DND-41 (cell line): ENCODE data around the gene ACSL1.

Experiments
- ATAC-seq: fragments of 200-7000 bp; cut with Tn5 transposase; 3 replicates; pipeline ENCODE4 v1.9.1; 2021; ENCODE audit warnings: low read depth; ENCODE audit not compliant: insufficient read depth
- DNase-seq: peaks from one replicate; pipeline ENCODE4 v3.0.0-alpha.2; 2020
- H2AFZ ChIP-seq: 2 replicates; pipeline ENCODE4 v1.6.0; 2012; ENCODE audit warnings: low read depth, low read length
- H3K27ac ChIP-seq: 2 replicates; pipeline ENCODE4 v1.5.1; 2012; ENCODE audit warnings: low read length, inconsistent platforms
- H3K27me3 ChIP-seq: fragments of 200-600 bp; sonication (generic); 2 replicates; pipeline ENCODE4 v1.6.0; 2012; ENCODE audit warnings: low read length, mild to moderate bottlenecking, inconsistent platforms; ENCODE audit not compliant: insufficient read depth, poor library complexity
- H3K36me3 ChIP-seq: 2 replicates; pipeline ENCODE4 v1.5.1; 2012; ENCODE audit warnings: low read length, inconsistent platforms; ENCODE audit not compliant: insufficient read depth
- H3K4me1 ChIP-seq: 2 replicates; pipeline ENCODE4 v1.5.1; 2012; ENCODE audit warnings: mild to moderate bottlenecking, low read length; ENCODE audit not compliant: insufficient read depth
- H3K4me2 ChIP-seq: 2 replicates; pipeline ENCODE4 v1.6.0; 2012; ENCODE audit warnings: mild to moderate bottlenecking, moderate library complexity, low read length, inconsistent platforms; ENCODE audit not compliant: insufficient read depth
- H3K4me3 ChIP-seq, 2 experiments: fragments of 200-600 bp in 1 of 2; shearing (Covaris generic) in 1 of 2; 2 replicates each; pipeline ENCODE4 v1.5.1; 2012 to 2016; ENCODE audit warnings: inconsistent platforms in 2 of 2, low read length in 2 of 2, mild to moderate bottlenecking in 2 of 2, low read depth in 1 of 2, moderate library complexity in 1 of 2
- H3K79me2 ChIP-seq: 2 replicates; pipeline ENCODE4 v1.6.0; 2012; ENCODE audit warnings: low read length, inconsistent platforms; ENCODE audit not compliant: insufficient read depth
- H3K9ac ChIP-seq: 2 replicates; pipeline ENCODE4 v1.6.0; 2012; ENCODE audit warnings: low read depth, mild to moderate bottlenecking, inconsistent platforms, low read length, moderate library complexity
- H3K9me3 ChIP-seq: 2 replicates; pipeline ENCODE4 v1.5.1; 2012; ENCODE audit warnings: low read length, moderate library complexity, mild to moderate bottlenecking, inconsistent platforms; ENCODE audit not compliant: insufficient read depth, severe bottlenecking
- H4K20me1 ChIP-seq: 2 replicates; pipeline ENCODE4 v1.6.0; 2012; ENCODE audit warnings: low read length; ENCODE audit not compliant: insufficient read depth
- EZH2 ChIP-seq: IDR thresholded peaks from 3 replicates; pipeline ENCODE4 v1.6.1; 2012; ENCODE audit warnings: borderline replicate concordance, low read depth, mild to moderate bottlenecking, moderate library complexity, low read length, inconsistent platforms; ENCODE audit not compliant: severe bottlenecking
- TF ChIP-seq, protein P1 (sequence below): IDR thresholded peaks from 2 replicates; pipeline ENCODE4 v1.5.1; 2012; ENCODE audit warnings: borderline replicate concordance, low read length, moderate library complexity, mild to moderate bottlenecking; ENCODE audit not compliant: poor library complexity, severe bottlenecking; ENCODE audit errors: extremely low read depth

ACSL1 gene

DNA sequence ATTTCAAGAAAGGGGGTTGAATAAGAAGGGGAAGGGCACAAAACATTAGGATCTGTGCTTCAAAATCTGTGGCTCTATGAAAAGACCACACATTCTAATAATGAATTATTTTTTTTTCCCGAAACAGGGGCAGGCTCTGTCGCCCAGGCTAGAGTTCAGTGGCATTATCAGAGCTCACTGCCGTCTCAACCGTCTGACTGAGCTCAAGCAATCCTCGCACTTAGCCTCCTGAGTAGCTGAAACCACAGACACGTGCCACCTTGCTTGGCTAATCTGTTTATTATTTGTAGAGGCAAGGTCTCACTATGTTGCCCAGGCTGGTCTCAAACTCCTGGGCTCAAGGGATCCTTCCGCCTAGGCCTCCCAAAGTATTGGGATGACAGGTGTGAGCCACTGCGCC lies 33.4 kb downstream of the ACSL1 start:
- ATAC-seq (peak; percentile 43; the same call in 2 of the 3 replicates), DNase-seq (peak; percentile 21)
- Histone ChIP-seq H3K4me1 (peaks cover 21% of the 10 kb centered on the region), H3K27ac (no peak overlapping the region), H3K4me2 (peak overlapping the region; percentile 14; the same call in 1 of the 2 replicates), H4K20me1 (peaks cover 21% of the 10 kb centered on the region), H3K79me2 (no peaks in the 10 kb centered on the region), H3K4me3 (no peak overlapping the region), H3K9me3 (peaks cover 2% of the 10 kb centered on the region), H3K27me3 (peaks cover 21% of the 10 kb centered on the region), H3K36me3 (no peaks in the 10 kb centered on the region), H3K9ac (no peak overlapping the region), H2AFZ (no peak overlapping the region)
- no peak for TF ChIP-seq EZH2
- TF ChIP-seq, protein P1, sequence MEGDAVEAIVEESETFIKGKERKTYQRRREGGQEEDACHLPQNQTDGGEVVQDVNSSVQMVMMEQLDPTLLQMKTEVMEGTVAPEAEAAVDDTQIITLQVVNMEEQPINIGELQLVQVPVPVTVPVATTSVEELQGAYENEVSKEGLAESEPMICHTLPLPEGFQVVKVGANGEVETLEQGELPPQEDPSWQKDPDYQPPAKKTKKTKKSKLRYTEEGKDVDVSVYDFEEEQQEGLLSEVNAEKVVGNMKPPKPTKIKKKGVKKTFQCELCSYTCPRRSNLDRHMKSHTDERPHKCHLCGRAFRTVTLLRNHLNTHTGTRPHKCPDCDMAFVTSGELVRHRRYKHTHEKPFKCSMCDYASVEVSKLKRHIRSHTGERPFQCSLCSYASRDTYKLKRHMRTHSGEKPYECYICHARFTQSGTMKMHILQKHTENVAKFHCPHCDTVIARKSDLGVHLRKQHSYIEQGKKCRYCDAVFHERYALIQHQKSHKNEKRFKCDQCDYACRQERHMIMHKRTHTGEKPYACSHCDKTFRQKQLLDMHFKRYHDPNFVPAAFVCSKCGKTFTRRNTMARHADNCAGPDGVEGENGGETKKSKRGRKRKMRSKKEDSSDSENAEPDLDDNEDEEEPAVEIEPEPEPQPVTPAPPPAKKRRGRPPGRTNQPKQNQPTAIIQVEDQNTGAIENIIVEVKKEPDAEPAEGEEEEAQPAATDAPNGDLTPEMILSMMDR = no peak

DNA sequence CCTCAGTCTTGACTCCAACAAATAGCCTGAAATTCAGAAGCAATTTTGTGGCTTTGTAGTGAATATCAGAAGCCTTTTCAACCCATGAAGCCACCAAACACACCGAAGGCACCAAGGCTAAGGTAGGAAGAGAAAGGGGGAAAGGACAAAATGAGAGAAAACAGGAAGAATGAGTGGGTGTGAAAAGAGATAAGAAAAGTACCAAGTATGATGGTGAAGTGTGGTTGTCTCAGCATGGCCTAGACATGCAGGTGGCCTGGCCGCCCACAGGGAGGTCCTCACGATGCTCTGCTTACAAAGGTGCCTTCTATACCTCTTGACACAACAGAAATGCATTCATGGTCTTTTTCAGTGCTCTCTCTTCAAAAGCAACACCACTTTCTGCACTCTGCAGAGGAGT lies 34.9 kb downstream of the ACSL1 start:
- ATAC-seq (no peak), DNase-seq (no peak)
- Histone ChIP-seq H3K4me3 (no peak overlapping the region), H3K27me3 (peaks cover 21% of the 10 kb centered on the region), H4K20me1 (peaks cover 21% of the 10 kb centered on the region), H3K4me2 (no peak overlapping the region), H3K79me2 (no peaks in the 10 kb centered on the region), H3K9ac (no peak overlapping the region), H2AFZ (no peak overlapping the region), H3K4me1 (peaks cover 29% of the 10 kb centered on the region), H3K36me3 (no peaks in the 10 kb centered on the region), H3K9me3 (no peaks in the 10 kb centered on the region), H3K27ac (no peak overlapping the region)
- TF ChIP-seq, protein P1 = no peak
- no peak for TF ChIP-seq EZH2

DNA sequence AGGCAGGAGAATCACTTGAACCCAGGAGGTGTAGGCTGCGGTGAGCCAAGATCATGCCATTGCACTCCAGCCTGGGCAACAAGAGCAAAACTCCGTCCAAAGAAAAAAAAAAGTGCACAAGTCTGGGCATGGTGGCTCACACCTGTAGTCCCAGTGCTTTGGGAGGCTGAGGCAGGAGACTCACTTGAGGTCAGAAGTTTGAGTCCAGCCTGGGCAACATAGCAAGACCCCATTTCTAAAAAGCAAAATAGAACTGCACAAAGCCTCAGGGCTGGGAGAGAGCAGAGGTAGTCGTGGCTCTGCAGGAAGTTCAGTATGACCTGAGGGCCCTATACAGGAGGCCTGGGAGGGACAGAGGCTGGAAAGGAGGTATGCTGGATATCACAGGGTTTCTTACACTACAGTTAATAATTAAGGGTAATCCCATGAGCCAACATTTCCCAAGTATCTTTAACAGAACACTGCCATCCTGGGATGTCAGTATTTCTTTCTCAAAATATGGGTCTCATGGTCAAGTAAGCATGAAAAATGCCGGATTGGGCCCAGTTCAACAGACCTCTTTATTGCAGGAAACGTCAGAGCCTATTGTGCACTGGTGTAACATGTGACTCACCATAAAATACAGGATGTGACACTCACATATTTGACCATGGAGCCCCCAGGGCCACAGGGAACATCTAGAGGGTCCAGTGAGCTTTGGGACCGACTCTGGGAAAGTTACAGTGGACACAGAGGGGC lies 37.8 kb downstream of the ACSL1 start:
- DNase-seq = no peak
- H3K27ac ChIP-seq = no peak overlapping the region
- no peak overlapping the region for H3K4me2 ChIP-seq
- TF ChIP-seq, protein P1 = no peak
- TF ChIP-seq EZH2 = no peak
- H3K9me3 ChIP-seq = no peaks in the 10 kb centered on the region
- H3K4me3 ChIP-seq = no peak overlapping the region
- H3K36me3 ChIP-seq = no peaks in the 10 kb centered on the region
- H3K9ac ChIP-seq = no peak overlapping the region
- no peaks in the 10 kb centered on the region for H3K79me2 ChIP-seq
- H3K27me3 ChIP-seq = peaks cover 12% of the 10 kb centered on the region
- H2AFZ ChIP-seq = no peak overlapping the region
- H3K4me1 ChIP-seq = peaks cover 37% of the 10 kb centered on the region
- peaks cover 13% of the 10 kb centered on the region for H4K20me1 ChIP-seq
- no peak for ATAC-seq
